MCF 10A (cell line): ENCODE results near the gene HSF4. TPM values are rescaled to one million over a fixed set of nuclear protein-coding genes. Genes with fewer than 3 reads are reported as not detected.
A peak's percentile ranks its signal among the peaks of the same experiment; 100 is the strongest.

Source experiments
- BruUV-seq: library from RNA; stranded (reverse); fragments of 400-500 nt; replicated peaks from 2 replicates; lab custom pipeline; 2021; lab: Mats Ljungman, UMichigan
- CTCF ChIA-PET: fragments of 300-600 bp; sonication (Branson Sonifier 250); formaldehyde crosslinking; extraction: SDS; loops from one replicate; lab custom pipeline; 2021; ENCODE audit warnings: antibody characterized with exemption, inconsistent platforms; lab: Yijun Ruan, JAX
- POLR2A ChIA-PET: fragments of 300-600, 350-650 bp; sonication (Branson Sonifier 250); formaldehyde crosslinking; extraction: SDS; loops from one replicate; lab custom pipeline; 2020; ENCODE audit warnings: antibody characterized with exemption, inconsistent platforms; lab: Yijun Ruan, JAX
- DNase-seq: peaks from one replicate; pipeline ENCODE4 v3.0.0-alpha.2; 2018; ENCODE audit not compliant: unreplicated experiment
- H3K27ac Mint-ChIP-seq: one replicate; pipeline ENCODE4 v1.8.0; 2022; ENCODE audit warnings: mild to moderate bottlenecking, low read depth, mixed read lengths; ENCODE audit not compliant: unreplicated experiment
- H3K27me3 Mint-ChIP-seq: one replicate; pipeline ENCODE4 v1.8.0; 2022; ENCODE audit warnings: mixed read lengths; ENCODE audit not compliant: insufficient read depth, unreplicated experiment
- H3K36me3 Mint-ChIP-seq: one replicate; pipeline ENCODE4 v1.8.0; 2022; ENCODE audit warnings: mild to moderate bottlenecking, moderate library complexity, mixed read lengths; ENCODE audit not compliant: insufficient read depth, unreplicated experiment
- H3K4me1 Mint-ChIP-seq: one replicate; pipeline ENCODE4 v1.8.0; 2022; ENCODE audit warnings: mixed read lengths; ENCODE audit not compliant: insufficient read depth, unreplicated experiment
- H3K4me3 Mint-ChIP-seq: one replicate; pipeline ENCODE4 v1.8.0; 2022; ENCODE audit warnings: mild to moderate bottlenecking, moderate library complexity, mixed read lengths; ENCODE audit not compliant: unreplicated experiment
- H3K9me3 Mint-ChIP-seq: one replicate; pipeline ENCODE4 v1.8.0; 2022; ENCODE audit warnings: mixed read lengths; ENCODE audit not compliant: unreplicated experiment
- intact Hi-C: fragments of 100-400 bp; cut with micrococcal nuclease; formaldehyde crosslinking; loops from 2 replicates; pipeline ENCODE4 v1.14.1; 2022
- total RNA-seq: library from RNA; stranded (reverse); gene quantifications from 2 replicates; pipeline ENCODE4 v1.2.3, GENCODE V29; 2022
- TF ChIP-seq, protein P1 (sequence below): fragments of 200-600 bp; IDR thresholded peaks from one replicate; pipeline ENCODE4 v1.8.0; 2022; ENCODE audit warnings: antibody characterized with exemption, mild to moderate bottlenecking; ENCODE audit not compliant: unreplicated experiment

Gene HSF4
- total RNA-seq, 1 experiment from 2014 or later = 34.3 TPM

- no peak for DNase-seq
- CTCF ChIA-PET = interaction anchor here (0.6 to 1.1 kb wide), 9 partner anchors 10 to 288 kb away, joined by 3 to 4 read pairs (median 3); partner anchors contain the start of gene ATP6V0D1
- peaks cover 36% of the 10 kb centered on the region for H3K36me3 Mint-ChIP-seq
- POLR2A ChIA-PET = interaction anchor here (0.6 to 2.6 kb wide), 12 partner anchors 10 to 75 kb away, joined by 3 to 12 read pairs (median 4); partner anchors contain the start of genes FBXL8, FHOD1, MATCAP1 and TMEM208
- no peaks in the 10 kb centered on the region for H3K27me3 Mint-ChIP-seq
- intact Hi-C loops = loop anchor here (2.0 kb wide), 1 partner anchor 86 kb away; the partner anchor contains the start of gene PLEKHG4
- no TSS peak for BruUV-seq
- TF ChIP-seq, protein P1, sequence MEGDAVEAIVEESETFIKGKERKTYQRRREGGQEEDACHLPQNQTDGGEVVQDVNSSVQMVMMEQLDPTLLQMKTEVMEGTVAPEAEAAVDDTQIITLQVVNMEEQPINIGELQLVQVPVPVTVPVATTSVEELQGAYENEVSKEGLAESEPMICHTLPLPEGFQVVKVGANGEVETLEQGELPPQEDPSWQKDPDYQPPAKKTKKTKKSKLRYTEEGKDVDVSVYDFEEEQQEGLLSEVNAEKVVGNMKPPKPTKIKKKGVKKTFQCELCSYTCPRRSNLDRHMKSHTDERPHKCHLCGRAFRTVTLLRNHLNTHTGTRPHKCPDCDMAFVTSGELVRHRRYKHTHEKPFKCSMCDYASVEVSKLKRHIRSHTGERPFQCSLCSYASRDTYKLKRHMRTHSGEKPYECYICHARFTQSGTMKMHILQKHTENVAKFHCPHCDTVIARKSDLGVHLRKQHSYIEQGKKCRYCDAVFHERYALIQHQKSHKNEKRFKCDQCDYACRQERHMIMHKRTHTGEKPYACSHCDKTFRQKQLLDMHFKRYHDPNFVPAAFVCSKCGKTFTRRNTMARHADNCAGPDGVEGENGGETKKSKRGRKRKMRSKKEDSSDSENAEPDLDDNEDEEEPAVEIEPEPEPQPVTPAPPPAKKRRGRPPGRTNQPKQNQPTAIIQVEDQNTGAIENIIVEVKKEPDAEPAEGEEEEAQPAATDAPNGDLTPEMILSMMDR = no peak
- peaks cover 27% of the 10 kb centered on the region for H3K4me1 Mint-ChIP-seq
- no peaks in the 10 kb centered on the region for H3K9me3 Mint-ChIP-seq
- H3K27ac Mint-ChIP-seq = peak overlapping the region; percentile 78
- peak overlapping the region; percentile 77 for H3K4me3 Mint-ChIP-seq
These were observed 28.3 kb downstream of the HSF4 start for GRCh38 chr16:67192781-67193361.

- no peak overlapping the region for H3K27ac Mint-ChIP-seq
- DNase-seq = no peak
- intact Hi-C loops = loop anchor here (2.0 kb wide), 1 partner anchor 85 kb away; the partner anchor contains the start of gene PLEKHG4
- ChIA-PET CTCF (interaction anchor here (0.6 to 1.5 kb wide), 5 partner anchors 8 to 51 kb away, joined by 3 to 8 read pairs (median 3); no protein-coding TSS in a partner anchor), POLR2A (interaction anchor here (0.7 to 2.6 kb wide), 7 partner anchors 10 to 53 kb away, joined by 3 to 12 read pairs (median 8); partner anchors contain the start of genes FHOD1, MATCAP1 and TMEM208)
- peaks cover 34% of the 10 kb centered on the region for H3K4me1 Mint-ChIP-seq
- no TSS peak for BruUV-seq
- peak overlapping the region; percentile 77 for H3K4me3 Mint-ChIP-seq
- no peaks in the 10 kb centered on the region for H3K9me3 Mint-ChIP-seq
- H3K27me3 Mint-ChIP-seq = no peaks in the 10 kb centered on the region
- peaks cover 42% of the 10 kb centered on the region for H3K36me3 Mint-ChIP-seq
- TF ChIP-seq, protein P1 = no peak
These were observed 29.0 kb downstream of the HSF4 start for GRCh38 chr16:67193536-67193935.

DNA sequence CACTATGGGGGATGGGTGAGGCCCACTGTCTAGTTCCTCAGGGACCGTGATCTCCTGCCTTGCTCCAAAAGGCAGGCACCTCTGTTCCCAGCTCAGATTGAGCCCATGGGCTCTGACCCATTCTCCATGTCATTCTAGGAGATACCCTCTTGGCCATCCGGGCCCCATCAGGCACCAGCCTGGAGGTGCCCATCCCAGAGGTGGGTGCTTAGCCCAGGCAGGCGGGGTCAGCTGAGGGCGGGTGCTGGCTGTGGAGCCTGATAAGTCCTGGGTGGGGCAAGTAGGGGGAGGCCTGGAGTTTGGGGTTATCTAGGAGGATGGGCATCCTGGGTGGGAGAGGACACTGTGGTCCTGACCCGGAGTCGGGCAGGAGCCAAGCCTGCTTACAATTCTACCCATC lies 29.7 kb downstream of the HSF4 start:
- TF ChIP-seq, protein P1 = no peak
- DNase-seq = no peak
- H3K36me3 Mint-ChIP-seq = peaks cover 42% of the 10 kb centered on the region
- BruUV-seq = no TSS peak
- intact Hi-C loops = no loop called here
- POLR2A ChIA-PET = interaction anchor here (0.6 to 2.6 kb wide), 4 partner anchors 9 to 53 kb away, joined by 3 to 9 read pairs (median 4); partner anchors contain the start of gene FHOD1
- CTCF ChIA-PET = interaction anchor here (0.7 to 1.5 kb wide), 4 partner anchors 9 to 299 kb away, joined by 3 to 8 read pairs (median 3); no protein-coding TSS in a partner anchor
- no peaks in the 10 kb centered on the region for H3K9me3 Mint-ChIP-seq
- H3K27me3 Mint-ChIP-seq = no peaks in the 10 kb centered on the region
- H3K4me1 Mint-ChIP-seq = peaks cover 36% of the 10 kb centered on the region
- H3K27ac Mint-ChIP-seq = no peak overlapping the region
- H3K4me3 Mint-ChIP-seq = peak overlapping the region; percentile 77

DNA sequence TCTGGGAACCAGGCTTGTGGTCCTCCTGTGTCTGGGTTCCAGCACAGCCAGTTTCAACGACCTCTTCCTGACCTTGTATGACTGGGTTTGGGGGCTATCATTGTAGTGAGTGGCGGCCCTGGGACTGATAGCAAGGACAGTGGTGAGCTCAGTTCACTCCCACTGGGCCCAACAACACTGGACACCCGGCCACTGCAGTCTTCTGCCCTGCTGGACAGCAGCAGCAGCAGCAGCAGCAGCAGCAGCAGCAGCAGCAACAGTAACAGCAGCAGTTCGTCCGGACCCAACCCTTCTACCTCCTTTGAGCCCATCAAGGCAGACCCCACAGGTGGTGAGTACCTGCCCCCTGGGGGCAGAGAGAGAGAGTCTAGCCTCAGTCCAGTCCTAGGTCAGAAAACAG lies 31.1 kb downstream of the HSF4 start:
- Mint-ChIP-seq H3K27me3 (no peaks in the 10 kb centered on the region), H3K4me3 (no peak overlapping the region), H3K27ac (peak overlapping the region; percentile 14), H3K9me3 (no peaks in the 10 kb centered on the region), H3K4me1 (peaks cover 43% of the 10 kb centered on the region), H3K36me3 (peaks cover 51% of the 10 kb centered on the region)
- CTCF ChIA-PET = interaction anchor here (0.6 to 0.9 kb wide), 3 partner anchors 17 to 218 kb away, joined by 3 read pairs; no protein-coding TSS in a partner anchor
- TF ChIP-seq, protein P1 = no peak
- POLR2A ChIA-PET = no interaction called here
- BruUV-seq = no TSS peak
- intact Hi-C loops = no loop called here
- no peak for DNase-seq
